Lung (tissue), 12 donors: ENCODE measurements around the gene PRLR. TPM values are rescaled to one million over a fixed set of nuclear protein-coding genes. Genes with fewer than 3 reads are reported as not detected.

ENCODE experiments used
- ATAC-seq: fragments of 200-7000 bp; cut with Tn5 transposase; one replicate; pipeline ENCODE4 v1.9.1; 2020; ENCODE audit warnings: moderate number of reproducible peaks; ENCODE audit not compliant: insufficient read depth, low FRiP score
- DNase-seq, 3 donors: peaks; one replicate each; pipeline ENCODE4 v3.0.0-alpha.2; 2013 to 2017
- H3K27ac ChIP-seq, 2 donors: one replicate each; pipeline ENCODE4 v1.5.1; 2013; ENCODE audit warnings: mild to moderate bottlenecking in 2 of 2, moderate library complexity in 2 of 2, control low read depth in 1 of 2, inconsistent platforms in 1 of 2, low read depth in 1 of 2, low read length in 1 of 2
- H3K27me3 ChIP-seq, 3 donors: one replicate each; pipeline ENCODE4 v1.5.1; 2013; ENCODE audit warnings: low read length in 2 of 3; ENCODE audit not compliant: control insufficient read depth in 3 of 3, insufficient read depth in 3 of 3
- H3K36me3 ChIP-seq, 4 donors: one replicate each; pipeline ENCODE4 v1.5.1; 2013; ENCODE audit warnings: low read length in 4 of 4, mild to moderate bottlenecking in 1 of 4, moderate library complexity in 1 of 4; ENCODE audit not compliant: control insufficient read depth in 4 of 4, insufficient read depth in 4 of 4
- H3K4me1 ChIP-seq, 5 donors: one replicate each; pipeline ENCODE4 v1.5.1; 2013; ENCODE audit warnings: low read length in 5 of 5, mild to moderate bottlenecking in 2 of 5, moderate library complexity in 1 of 5; ENCODE audit not compliant: control insufficient read depth in 5 of 5, insufficient read depth in 5 of 5
- H3K4me3 ChIP-seq: one replicate; pipeline ENCODE4 v1.5.1; 2013; ENCODE audit warnings: mild to moderate bottlenecking, control low read depth, moderate library complexity
- H3K9ac ChIP-seq, 2 donors: one replicate each; pipeline ENCODE4 v1.5.1; 2013; ENCODE audit warnings: low read length in 2 of 2, control low read depth in 1 of 2; ENCODE audit not compliant: insufficient read depth in 1 of 2
- H3K9me3 ChIP-seq, 4 donors: one replicate each; pipeline ENCODE4 v1.5.1; 2013; ENCODE audit warnings: low read length in 3 of 4, mild to moderate bottlenecking in 1 of 4, moderate library complexity in 1 of 4; ENCODE audit not compliant: control insufficient read depth in 4 of 4, insufficient read depth in 3 of 4
- WGBS, 2 donors: extraction: QIAGEN DNeasy Blood & Tissue Kit; methylation state at CpG; one replicate each; pipeline ENCODE4 v1.1.7; 2013; 5-methylcytosine and 5-hydroxymethylcytosine counted together
- polyA plus RNA-seq, 2 donors: library from polyadenylated mRNA; stranded (reverse); fragments of 200-250 nt; gene quantifications; one replicate each; pipeline ENCODE4 v1.2.1, GENCODE V29; 2013
- total RNA-seq, 2 donors: library from RNA; depleted of rRNA in 1 of 2; stranded (reverse); fragments of >200 nt in 1 of 2; gene quantifications; one replicate each; pipeline ENCODE4 v1.2.1, GENCODE V29; 2014 to 2021
- TF ChIP-seq, protein P1 (sequence below): IDR thresholded peaks from 2 replicates; pipeline ENCODE4 v1.5.1; 2012; ENCODE audit warnings: mild to moderate bottlenecking; ENCODE audit errors: control extremely low read depth, extremely low read depth
- donor health status: control.
- donor health status: control.
- donor health status: Bipolar disorder and iron deficiency.
- donor health status: healthy.
- donor health status: DM: yes; HTN: yes; CAD: no.

The PRLR gene
- total and polyA plus RNA-seq, 4 donors = 0.02 to 3.4 (median 0.76) TPM

DNA sequence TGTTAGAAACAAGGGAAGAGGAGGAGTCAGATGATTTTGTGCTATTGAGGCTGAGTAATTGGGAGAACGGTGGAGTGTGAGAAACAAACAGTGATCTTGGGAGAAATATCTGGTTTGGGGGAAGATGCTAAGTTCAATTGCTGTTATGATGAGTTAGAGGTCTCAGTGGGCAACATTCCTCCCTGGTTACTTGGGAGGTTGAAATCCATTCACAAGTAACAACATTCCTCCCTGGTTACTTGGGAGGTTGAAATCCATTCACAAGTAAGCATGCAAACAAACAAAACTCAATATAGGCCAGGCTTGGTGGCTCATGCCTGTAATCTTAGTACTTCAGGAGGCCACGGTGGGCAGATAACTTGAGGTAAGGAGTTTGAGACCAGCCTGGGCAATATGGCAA lies 221.3 kb downstream of the PRLR start:
- 73 to 90% methylated on average over 2 of the region's 2 CpGs for WGBS, 2 donors
- Histone ChIP-seq H3K36me3 (no peaks in the 10 kb centered on the region), H3K4me3 (no peak overlapping the region), H3K9me3 (no peaks in the 10 kb centered on the region), H3K4me1 (no peaks in the 10 kb centered on the region), H3K27ac (no peak overlapping the region), H3K27me3 (peaks cover 0 to 4% (median 0%) of the 10 kb centered on the region in 3 donors), H3K9ac (no peak overlapping the region)
- ATAC-seq (no peak), DNase-seq (no peak)
- TF ChIP-seq, protein P1, sequence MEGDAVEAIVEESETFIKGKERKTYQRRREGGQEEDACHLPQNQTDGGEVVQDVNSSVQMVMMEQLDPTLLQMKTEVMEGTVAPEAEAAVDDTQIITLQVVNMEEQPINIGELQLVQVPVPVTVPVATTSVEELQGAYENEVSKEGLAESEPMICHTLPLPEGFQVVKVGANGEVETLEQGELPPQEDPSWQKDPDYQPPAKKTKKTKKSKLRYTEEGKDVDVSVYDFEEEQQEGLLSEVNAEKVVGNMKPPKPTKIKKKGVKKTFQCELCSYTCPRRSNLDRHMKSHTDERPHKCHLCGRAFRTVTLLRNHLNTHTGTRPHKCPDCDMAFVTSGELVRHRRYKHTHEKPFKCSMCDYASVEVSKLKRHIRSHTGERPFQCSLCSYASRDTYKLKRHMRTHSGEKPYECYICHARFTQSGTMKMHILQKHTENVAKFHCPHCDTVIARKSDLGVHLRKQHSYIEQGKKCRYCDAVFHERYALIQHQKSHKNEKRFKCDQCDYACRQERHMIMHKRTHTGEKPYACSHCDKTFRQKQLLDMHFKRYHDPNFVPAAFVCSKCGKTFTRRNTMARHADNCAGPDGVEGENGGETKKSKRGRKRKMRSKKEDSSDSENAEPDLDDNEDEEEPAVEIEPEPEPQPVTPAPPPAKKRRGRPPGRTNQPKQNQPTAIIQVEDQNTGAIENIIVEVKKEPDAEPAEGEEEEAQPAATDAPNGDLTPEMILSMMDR = no peak

GRCh38 chr5:35004771-35005170 lies 225.5 kb downstream of the PRLR start:
- H3K36me3 ChIP-seq = no peaks in the 10 kb centered on the region
- ATAC-seq = no peak
- H3K9me3 ChIP-seq = no peaks in the 10 kb centered on the region
- peaks cover 0 to 4% (median 0%) of the 10 kb centered on the region in 3 donors for H3K27me3 ChIP-seq
- no peak overlapping the region for H3K9ac ChIP-seq
- WGBS, 2 donors = 89 to 93% methylated on average over 1 of the region's 1 CpG
- no peak for DNase-seq
- no peak overlapping the region for H3K27ac ChIP-seq
- TF ChIP-seq, protein P1 = no peak
- no peaks in the 10 kb centered on the region for H3K4me1 ChIP-seq
- H3K4me3 ChIP-seq = no peak overlapping the region

GRCh38 chr5:35004200-35004599 lies 226.1 kb downstream of the PRLR start:
- WGBS, 2 donors = 69 to 86% methylated on average over 5 of the region's 5 CpGs
- DNase-seq (no peak), ATAC-seq (no peak)
- Histone ChIP-seq H3K36me3 (no peaks in the 10 kb centered on the region), H3K27me3 (peaks cover 0 to 4% (median 0%) of the 10 kb centered on the region in 3 donors), H3K9ac (no peak overlapping the region), H3K4me1 (no peaks in the 10 kb centered on the region), H3K27ac (no peak overlapping the region), H3K4me3 (no peak overlapping the region), H3K9me3 (no peaks in the 10 kb centered on the region)
- TF ChIP-seq, protein P1 = no peak
